HCT116 (cell line): Measurements from ENCODE around the gene HEBP1. TPM values are rescaled to one million over a fixed set of nuclear protein-coding genes. Genes with fewer than 3 reads are reported as not detected.

Experiments
- ATAC-seq: fragments of 200-7000 bp; cut with Tn5 transposase; 2 replicates; pipeline ENCODE4 v1.9.1; 2020; ENCODE audit warnings: mild to moderate bottlenecking, moderate library complexity
- BruUV-seq: library from RNA; stranded (reverse); fragments of 400-500 nt; replicated peaks from 2 replicates; lab custom pipeline; 2021; lab: Mats Ljungman, UMichigan
- CTCF ChIA-PET: fragments of 300-600 bp; sonication (Branson Sonifier 250); formaldehyde crosslinking; loops from one replicate; lab custom pipeline; 2021; ENCODE audit warnings: antibody characterized with exemption; lab: Charles Lee
- POLR2A ChIA-PET: fragments of 300-600, 350-600 bp; sonication (Branson Sonifier 250); formaldehyde crosslinking; loops from one replicate; lab custom pipeline; 2021; ENCODE audit warnings: antibody characterized with exemption; lab: Charles Lee
- RAD21 ChIA-PET, 2 experiments: fragments of 300-600 bp; sonication (Branson Sonifier 250); formaldehyde crosslinking; loops; one replicate each; lab custom pipeline; 2023; ENCODE audit warnings: low total read pairs in 2 of 2; ENCODE audit not compliant: uncharacterized antibody in 2 of 2, unreplicated experiment in 2 of 2, low non-redundant PET in 1 of 2; lab: Charles Lee
- DNase-seq: peaks from one replicate; pipeline ENCODE4 v3.0.0-alpha.2; 2010; ENCODE audit warnings: low read depth, low spot score
- H2AFZ ChIP-seq: fragments of 200-600 bp; shearing (Covaris generic), sonication (generic); 2 replicates; pipeline ENCODE4 v1.6.1; 2017; ENCODE audit warnings: low read depth, mixed run types, mixed read lengths, antibody characterized with exemption, low read length; ENCODE audit not compliant: poor library complexity, severe bottlenecking
- H3K27ac ChIP-seq: 2 replicates; pipeline ENCODE4 v1.5.1; 2012; ENCODE audit warnings: low read depth, low read length
- H3K27me3 ChIP-seq: fragments of 200-600 bp; sonication (generic); 2 replicates; pipeline ENCODE4 v1.6.1; 2016; ENCODE audit warnings: mixed run types, low read length, mixed read lengths; ENCODE audit not compliant: insufficient read depth
- H3K36me3 ChIP-seq, 2 experiments: fragments of 200-500 bp in 1 of 2; fragments of 200-600 bp in 1 of 2; sonication (Bioruptor generic) in 1 of 2; sonication (generic) in 1 of 2; 2 replicates each; pipeline versions ENCODE4 v1.5.1 to v1.6.1; 2014 to 2016; ENCODE audit warnings: low read length in 2 of 2, inconsistent platforms in 1 of 2, mixed read lengths in 1 of 2, mixed run types in 1 of 2; ENCODE audit not compliant: insufficient read depth in 2 of 2, control insufficient read depth in 1 of 2
- H3K4me1 ChIP-seq, 2 experiments: fragments of 200-600 bp in 1 of 2; sonication (generic) in 1 of 2; 2 replicates each; pipeline versions ENCODE4 v1.5.1 to v1.6.1; 2012 to 2017; ENCODE audit warnings: low read length in 2 of 2, inconsistent platforms in 1 of 2, mild to moderate bottlenecking in 1 of 2, mixed read lengths in 1 of 2, mixed run types in 1 of 2, moderate library complexity in 1 of 2; ENCODE audit not compliant: insufficient read depth in 2 of 2, control insufficient read depth in 1 of 2
- H3K4me2 ChIP-seq: fragments of 200-600 bp; sonication (generic); 2 replicates; pipeline ENCODE4 v1.6.1; 2017; ENCODE audit warnings: mixed run types, low read length, mixed read lengths
- H3K4me3 ChIP-seq, 2 experiments: fragments of 200-600 bp in 1 of 2; sonication (generic) in 1 of 2; replicated peaks in 1 of 2; 2 replicates each; pipeline ENCODE4 v1.5.1; 2011 to 2016; ENCODE audit warnings: low read length in 2 of 2, control low read depth in 1 of 2, low read depth in 1 of 2, mild to moderate bottlenecking in 1 of 2, mixed read lengths in 1 of 2, mixed run types in 1 of 2
- H3K79me2 ChIP-seq: fragments of 200-600 bp; sonication (generic); 2 replicates; pipeline ENCODE4 v1.6.1; 2017; ENCODE audit warnings: mild to moderate bottlenecking, mixed run types, low read length, moderate library complexity, mixed read lengths; ENCODE audit not compliant: insufficient read depth
- H3K9ac ChIP-seq: fragments of 200-600 bp; sonication (generic); 2 replicates; pipeline ENCODE4 v1.6.1; 2016; ENCODE audit warnings: low read length, mixed read lengths
- H3K9me2 ChIP-seq: fragments of 200-600 bp; sonication (generic), shearing (Covaris generic); 2 replicates; pipeline ENCODE4 v1.6.1; 2017; ENCODE audit warnings: mixed run types, mild to moderate bottlenecking, moderate library complexity; ENCODE audit not compliant: insufficient read depth
- H3K9me3 ChIP-seq, 2 experiments: fragments of 200-500 bp in 1 of 2; fragments of 200-600 bp in 1 of 2; sonication (Bioruptor generic) in 1 of 2; sonication (generic) in 1 of 2; 2 replicates each; pipeline ENCODE4 v1.6.1; 2014 to 2017; ENCODE audit warnings: low read length in 2 of 2, mixed read lengths in 2 of 2, inconsistent platforms in 1 of 2, low read depth in 1 of 2, mild to moderate bottlenecking in 1 of 2, mixed run types in 1 of 2, moderate library complexity in 1 of 2; ENCODE audit not compliant: control insufficient read depth in 1 of 2, insufficient read depth in 1 of 2
- H4K20me1 ChIP-seq: fragments of 200-600 bp; sonication (generic), shearing (Covaris generic); 2 replicates; pipeline ENCODE4 v1.6.1; 2017; ENCODE audit warnings: mixed run types, mild to moderate bottlenecking, moderate library complexity; ENCODE audit not compliant: insufficient read depth
- EGR1 ChIP-seq: IDR thresholded peaks from 2 replicates; pipeline ENCODE4 v1.6.1; 2012; ENCODE audit warnings: low read depth
- ELF1 ChIP-seq: IDR thresholded peaks from 2 replicates; pipeline ENCODE4 v1.6.1; 2012; ENCODE audit warnings: low read depth, borderline replicate concordance
- EZH2phosphoT487 ChIP-seq: fragments of 200-600 bp; IDR thresholded peaks from 2 replicates; pipeline ENCODE4 v1.6.1; 2018; ENCODE audit warnings: antibody characterized with exemption, borderline replicate concordance
- POLR2A ChIP-seq: IDR thresholded peaks from 2 replicates; pipeline ENCODE4 v1.7.0; 2011; ENCODE audit warnings: borderline replicate concordance; ENCODE audit not compliant: insufficient read depth, insufficient read length; ENCODE audit errors: extremely low read depth
- POLR2AphosphoS5 ChIP-seq: IDR thresholded peaks from 2 replicates; pipeline ENCODE4 v1.6.1; 2011; ENCODE audit warnings: mild to moderate bottlenecking, low read depth, low read length, moderate library complexity
- SP1 ChIP-seq: IDR thresholded peaks from 2 replicates; pipeline ENCODE4 v1.6.1; 2012; ENCODE audit warnings: low read depth
- SRF ChIP-seq: IDR thresholded peaks from 2 replicates; pipeline ENCODE4 v1.6.1; 2012; ENCODE audit warnings: low read depth
- YY1 ChIP-seq: IDR thresholded peaks from 2 replicates; pipeline ENCODE4 v1.6.1; 2011; ENCODE audit warnings: low read length, low read depth, moderate library complexity, mild to moderate bottlenecking; ENCODE audit not compliant: insufficient replicate concordance; ENCODE audit errors: extremely low read depth
- intact Hi-C: fragments of 100-400 bp; cut with micrococcal nuclease; formaldehyde crosslinking; loops from 2 replicates; pipeline ENCODE4 v1.10.0; 2022
- total RNA-seq: library from RNA; stranded (reverse); gene quantifications from one replicate; pipeline ENCODE4 v1.2.1, GENCODE V29; 2021; ENCODE audit not compliant: unreplicated experiment
- TF ChIP-seq, protein P1 (sequence below): IDR thresholded peaks from 2 replicates; pipeline ENCODE4 v1.6.1; 2012
- TF ChIP-seq, protein P2 (sequence below), 3 experiments: fragments of 200-600 bp in 1 of 3; sonication (generic) in 1 of 3; IDR thresholded peaks in 2 of 3; conservative IDR thresholded peaks in 1 of 3; 2 replicates each; pipeline ENCODE4 v1.5.1; 2012 to 2017; ENCODE audit warnings: low read depth in 2 of 3, low read length in 2 of 3, antibody characterized with exemption in 1 of 3, borderline replicate concordance in 1 of 3, control low read depth in 1 of 3, mild to moderate bottlenecking in 1 of 3, mixed read lengths in 1 of 3, mixed run types in 1 of 3, moderate library complexity in 1 of 3; ENCODE audit not compliant: insufficient read depth in 1 of 3

The HEBP1 gene
- total RNA-seq, 1 experiment from 2014 or later, result 41.0 TPM

DNA sequence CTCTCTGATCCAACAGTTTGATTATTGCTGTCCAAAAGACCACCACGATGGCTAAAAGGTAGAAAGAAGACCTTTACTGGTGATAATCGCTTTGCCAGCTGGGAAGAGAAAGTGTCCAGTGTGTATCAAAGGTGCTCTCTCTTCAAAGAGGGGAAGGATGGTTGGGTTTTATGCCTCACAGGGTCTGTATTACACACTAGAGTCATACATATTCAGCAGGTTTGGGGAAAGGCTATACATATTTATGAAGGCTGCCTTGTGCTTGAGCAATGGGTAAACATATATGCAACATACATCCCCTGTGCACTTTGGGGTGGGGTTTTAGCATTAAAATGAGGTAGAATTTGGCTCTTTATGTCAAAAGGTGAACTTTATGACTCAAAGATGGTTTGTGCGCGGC lies 66.3 kb downstream of the HEBP1 start:
- H3K4me2 ChIP-seq, result no peak overlapping the region
- CTCF ChIA-PET, result no interaction called here
- intact Hi-C loops, result no loop called here
- H2AFZ ChIP-seq, result no peak overlapping the region
- H3K9ac ChIP-seq, result no peak overlapping the region
- no peaks in the 10 kb centered on the region for H3K4me1 ChIP-seq
- peaks cover 0 to 6% of the 10 kb centered on the region in 2 experiments; a peak in 1 of 4 replicates for H3K9me3 ChIP-seq
- ATAC-seq (no peak), DNase-seq (no peak)
- POLR2A ChIA-PET, result no interaction called here
- no peaks in the 10 kb centered on the region for H3K27me3 ChIP-seq
- H3K79me2 ChIP-seq, result 0 out of 2 replicates have a peak, but pooled peaks cover 12% of the 10 kb centered on the region
- no peak overlapping the region for H3K4me3 ChIP-seq
- H3K9me2 ChIP-seq, result no peaks in the 10 kb centered on the region
- TF ChIP-seq EZH2phosphoT487 (no peak), YY1 (no peak), EGR1 (no peak), ELF1 (no peak), POLR2AphosphoS5 (no peak), SRF (no peak), SP1 (no peak), POLR2A (no peak)
- TF ChIP-seq, protein P1, sequence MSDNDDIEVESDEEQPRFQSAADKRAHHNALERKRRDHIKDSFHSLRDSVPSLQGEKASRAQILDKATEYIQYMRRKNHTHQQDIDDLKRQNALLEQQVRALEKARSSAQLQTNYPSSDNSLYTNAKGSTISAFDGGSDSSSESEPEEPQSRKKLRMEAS, result no peak
- TF ChIP-seq, protein P2, sequence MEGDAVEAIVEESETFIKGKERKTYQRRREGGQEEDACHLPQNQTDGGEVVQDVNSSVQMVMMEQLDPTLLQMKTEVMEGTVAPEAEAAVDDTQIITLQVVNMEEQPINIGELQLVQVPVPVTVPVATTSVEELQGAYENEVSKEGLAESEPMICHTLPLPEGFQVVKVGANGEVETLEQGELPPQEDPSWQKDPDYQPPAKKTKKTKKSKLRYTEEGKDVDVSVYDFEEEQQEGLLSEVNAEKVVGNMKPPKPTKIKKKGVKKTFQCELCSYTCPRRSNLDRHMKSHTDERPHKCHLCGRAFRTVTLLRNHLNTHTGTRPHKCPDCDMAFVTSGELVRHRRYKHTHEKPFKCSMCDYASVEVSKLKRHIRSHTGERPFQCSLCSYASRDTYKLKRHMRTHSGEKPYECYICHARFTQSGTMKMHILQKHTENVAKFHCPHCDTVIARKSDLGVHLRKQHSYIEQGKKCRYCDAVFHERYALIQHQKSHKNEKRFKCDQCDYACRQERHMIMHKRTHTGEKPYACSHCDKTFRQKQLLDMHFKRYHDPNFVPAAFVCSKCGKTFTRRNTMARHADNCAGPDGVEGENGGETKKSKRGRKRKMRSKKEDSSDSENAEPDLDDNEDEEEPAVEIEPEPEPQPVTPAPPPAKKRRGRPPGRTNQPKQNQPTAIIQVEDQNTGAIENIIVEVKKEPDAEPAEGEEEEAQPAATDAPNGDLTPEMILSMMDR (IDR thresholded peaks at IDR 0.05 in 2 of 3, conservative IDR thresholded peaks at IDR 0.05 in 1 of 3; ENCODE audit: borderline replicate concordance in 1 of 3, insufficient read depth in 1 of 3, low read depth in 2 of 3, low read length in 2 of 3), result no peak
- H3K27ac ChIP-seq, result no peak overlapping the region
- BruUV-seq, result no TSS peak
- RAD21 ChIA-PET, result no interaction called here
- H3K36me3 ChIP-seq, result peaks cover 0 to 10% of the 10 kb centered on the region in 2 experiments; a peak in 2 of 4 replicates
- no peaks in the 10 kb centered on the region for H4K20me1 ChIP-seq
